ENCODE results near the gene NAA15.

Gene NAA15

GRCh38 chr4:139301113-139301820 lies at the start of gene NAA15 (continued):
- TF ChIP-seq ZNF18 (tag by site-specific recombination; IDR thresholded peaks at IDR 0.05) (peak; percentile 61), ZNF274 (IDR thresholded peaks at IDR 0.05; ENCODE audit: low read length) (no peak), ZNF274 (tag by site-specific recombination; IDR thresholded peaks at IDR 0.05; ENCODE audit: borderline replicate concordance) (no peak), ZSCAN16 (tag by site-specific recombination; IDR thresholded peaks at IDR 0.05) (no peak), ZNF324 (tag by site-specific recombination; IDR thresholded peaks at IDR 0.05) (peak; percentile 33; the same call in 1 of the 2 replicates), ZBTB26 (tag by site-specific recombination; optimal IDR thresholded peaks at IDR 0.05) (peak; percentile 39), SCRT2 (tag by site-specific recombination; IDR thresholded peaks at IDR 0.05) (peak; percentile 67; the same call in 1 of the 2 replicates), ZNF146 (tag by site-specific recombination; IDR thresholded peaks at IDR 0.05) (no peak; the same call in 1 of the 2 replicates), ZBTB20 (tag by site-specific recombination; IDR thresholded peaks at IDR 0.05) (peak; percentile 6; the same call in 1 of the 2 replicates), RBAK (tag by site-specific recombination; IDR thresholded peaks at IDR 0.05) (no peak), ZNF354C (tag by site-specific recombination; IDR thresholded peaks at IDR 0.05; ENCODE audit: borderline replicate concordance, low read depth) (no peak), CTCF (tag by site-specific recombination; IDR thresholded peaks at IDR 0.05) (no peak), YY2 (tag by site-specific recombination; IDR thresholded peaks at IDR 0.05) (peak; percentile 87), GLI4 (tag by site-specific recombination; IDR thresholded peaks at IDR 0.05) (no peak), ZNF664 (tag by site-specific recombination; IDR thresholded peaks at IDR 0.05) (peak; percentile 19; the same call in 1 of the 2 replicates), ZNF266 (tag by site-specific recombination; IDR thresholded peaks at IDR 0.05; ENCODE audit: low read depth) (no peak), ZNF76 (tag by site-specific recombination; IDR thresholded peaks at IDR 0.05; ENCODE audit: borderline replicate concordance, low read depth) (peak; percentile 82), ZNF16 (tag by site-specific recombination; IDR thresholded peaks at IDR 0.05; ENCODE audit: low read depth) (no peak), ZNF624 (tag by site-specific recombination; IDR thresholded peaks at IDR 0.05) (no peak), ZNF292 (tag by site-specific recombination; IDR thresholded peaks at IDR 0.05; ENCODE audit: borderline replicate concordance, low read depth) (no peak), ZNF791 (tag by site-specific recombination; IDR thresholded peaks at IDR 0.05) (no peak), ZNF670 (tag by site-specific recombination; IDR thresholded peaks at IDR 0.05; ENCODE audit: low read depth) (no peak), ZNF529 (tag by site-specific recombination; IDR thresholded peaks at IDR 0.05; ENCODE audit: insufficient replicate concordance) (no peak), KLF8 (tag by site-specific recombination; IDR thresholded peaks at IDR 0.05) (peak; percentile 5; the same call in 1 of the 2 replicates), MYNN (tag by site-specific recombination; IDR thresholded peaks at IDR 0.05; ENCODE audit: borderline replicate concordance) (no peak), BCL11B (tag by site-specific recombination; IDR thresholded peaks at IDR 0.05; ENCODE audit: low read depth) (no peak), REPIN1 (tag by site-specific recombination; IDR thresholded peaks at IDR 0.05; ENCODE audit: low read depth) (0 out of 2 replicates have a peak, but pooled peaks have one; percentile 67), ZNF521 (tag by site-specific recombination; IDR thresholded peaks at IDR 0.05) (no peak), ZNF175 (tag by site-specific recombination; IDR thresholded peaks at IDR 0.05) (no peak), ZNF660 (tag by site-specific recombination; IDR thresholded peaks at IDR 0.05) (no peak), ZFP37 (tag by site-specific recombination; IDR thresholded peaks at IDR 0.05) (no peak)
- TF ChIP-seq, protein P1, sequence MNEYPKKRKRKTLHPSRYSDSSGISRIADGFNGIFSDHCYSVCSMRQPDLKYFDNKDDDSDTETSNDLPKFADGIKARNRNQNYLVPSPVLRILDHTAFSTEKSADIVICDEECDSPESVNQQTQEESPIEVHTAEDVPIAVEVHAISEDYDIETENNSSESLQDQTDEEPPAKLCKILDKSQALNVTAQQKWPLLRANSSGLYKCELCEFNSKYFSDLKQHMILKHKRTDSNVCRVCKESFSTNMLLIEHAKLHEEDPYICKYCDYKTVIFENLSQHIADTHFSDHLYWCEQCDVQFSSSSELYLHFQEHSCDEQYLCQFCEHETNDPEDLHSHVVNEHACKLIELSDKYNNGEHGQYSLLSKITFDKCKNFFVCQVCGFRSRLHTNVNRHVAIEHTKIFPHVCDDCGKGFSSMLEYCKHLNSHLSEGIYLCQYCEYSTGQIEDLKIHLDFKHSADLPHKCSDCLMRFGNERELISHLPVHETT (tag by site-specific recombination; IDR thresholded peaks at IDR 0.05), result no peak
- TF ChIP-seq, protein P2, sequence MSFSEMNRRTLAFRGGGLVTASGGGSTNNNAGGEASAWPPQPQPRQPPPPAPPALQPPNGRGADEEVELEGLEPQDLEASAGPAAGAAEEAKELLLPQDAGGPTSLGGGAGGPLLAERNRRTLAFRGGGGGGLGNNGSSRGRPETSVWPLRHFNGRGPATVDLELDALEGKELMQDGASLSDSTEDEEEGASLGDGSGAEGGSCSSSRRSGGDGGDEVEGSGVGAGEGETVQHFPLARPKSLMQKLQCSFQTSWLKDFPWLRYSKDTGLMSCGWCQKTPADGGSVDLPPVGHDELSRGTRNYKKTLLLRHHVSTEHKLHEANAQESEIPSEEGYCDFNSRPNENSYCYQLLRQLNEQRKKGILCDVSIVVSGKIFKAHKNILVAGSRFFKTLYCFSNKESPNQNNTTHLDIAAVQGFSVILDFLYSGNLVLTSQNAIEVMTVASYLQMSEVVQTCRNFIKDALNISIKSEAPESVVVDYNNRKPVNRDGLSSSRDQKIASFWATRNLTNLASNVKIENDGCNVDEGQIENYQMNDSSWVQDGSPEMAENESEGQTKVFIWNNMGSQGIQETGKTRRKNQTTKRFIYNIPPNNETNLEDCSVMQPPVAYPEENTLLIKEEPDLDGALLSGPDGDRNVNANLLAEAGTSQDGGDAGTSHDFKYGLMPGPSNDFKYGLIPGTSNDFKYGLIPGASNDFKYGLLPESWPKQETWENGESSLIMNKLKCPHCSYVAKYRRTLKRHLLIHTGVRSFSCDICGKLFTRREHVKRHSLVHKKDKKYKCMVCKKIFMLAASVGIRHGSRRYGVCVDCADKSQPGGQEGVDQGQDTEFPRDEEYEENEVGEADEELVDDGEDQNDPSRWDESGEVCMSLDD (tag by site-specific recombination; IDR thresholded peaks at IDR 0.05), result peak; percentile 17; the same call in 1 of the 2 replicates
